ENCODE results near the gene EPHA1.

The EPHA1 gene

GRCh38 chr7:143390773-143391317, 17.8 kb downstream of the EPHA1 start:
- no peak overlapping the region for H3K27ac ChIP-seq
- TF ChIP-seq ZFX (IDR thresholded peaks at IDR 0.05; ENCODE audit: borderline replicate concordance): no peak
- TF ChIP-seq, protein P1, sequence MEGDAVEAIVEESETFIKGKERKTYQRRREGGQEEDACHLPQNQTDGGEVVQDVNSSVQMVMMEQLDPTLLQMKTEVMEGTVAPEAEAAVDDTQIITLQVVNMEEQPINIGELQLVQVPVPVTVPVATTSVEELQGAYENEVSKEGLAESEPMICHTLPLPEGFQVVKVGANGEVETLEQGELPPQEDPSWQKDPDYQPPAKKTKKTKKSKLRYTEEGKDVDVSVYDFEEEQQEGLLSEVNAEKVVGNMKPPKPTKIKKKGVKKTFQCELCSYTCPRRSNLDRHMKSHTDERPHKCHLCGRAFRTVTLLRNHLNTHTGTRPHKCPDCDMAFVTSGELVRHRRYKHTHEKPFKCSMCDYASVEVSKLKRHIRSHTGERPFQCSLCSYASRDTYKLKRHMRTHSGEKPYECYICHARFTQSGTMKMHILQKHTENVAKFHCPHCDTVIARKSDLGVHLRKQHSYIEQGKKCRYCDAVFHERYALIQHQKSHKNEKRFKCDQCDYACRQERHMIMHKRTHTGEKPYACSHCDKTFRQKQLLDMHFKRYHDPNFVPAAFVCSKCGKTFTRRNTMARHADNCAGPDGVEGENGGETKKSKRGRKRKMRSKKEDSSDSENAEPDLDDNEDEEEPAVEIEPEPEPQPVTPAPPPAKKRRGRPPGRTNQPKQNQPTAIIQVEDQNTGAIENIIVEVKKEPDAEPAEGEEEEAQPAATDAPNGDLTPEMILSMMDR (IDR thresholded peaks at IDR 0.05): no peak

- no peak overlapping the region for H3K27ac ChIP-seq
- no peak for TF ChIP-seq ZFX (IDR thresholded peaks at IDR 0.05; ENCODE audit: borderline replicate concordance)
- TF ChIP-seq, protein P1 (IDR thresholded peaks at IDR 0.05): no peak
These were observed 18.4 kb downstream of the EPHA1 start for GRCh38 chr7:143390104-143390772.

- no peak for TF ChIP-seq ZFX (IDR thresholded peaks at IDR 0.05; ENCODE audit: borderline replicate concordance)
- TF ChIP-seq, protein P1 (IDR thresholded peaks at IDR 0.05): no peak
- no peak overlapping the region for H3K27ac ChIP-seq
These were observed 19.1 kb downstream of the EPHA1 start for GRCh38 chr7:143389316-143390103.

- no peak for TF ChIP-seq ZFX (IDR thresholded peaks at IDR 0.05; ENCODE audit: borderline replicate concordance)
- TF ChIP-seq, protein P1 (IDR thresholded peaks at IDR 0.05): no peak
- no peak overlapping the region for H3K27ac ChIP-seq
These were observed 20.1 kb downstream of the EPHA1 start for GRCh38 chr7:143388491-143389101.

GRCh38 chr7:143388051-143388450, 20.6 kb downstream of the EPHA1 start:
- no peak overlapping the region for H3K27ac ChIP-seq

GRCh38 chr7:143387156-143387975, 21.3 kb downstream of the EPHA1 start:
- TF ChIP-seq ZFX (IDR thresholded peaks at IDR 0.05; ENCODE audit: borderline replicate concordance): no peak
- TF ChIP-seq, protein P1 (IDR thresholded peaks at IDR 0.05): 0 out of 2 replicates have a peak, but pooled peaks have one; percentile 6
- H3K27ac ChIP-seq: no peak overlapping the region

More at GRCh38 chr7:143388051-143388450, 20.6 kb downstream of the EPHA1 start:
- TF ChIP-seq, protein P1 (IDR thresholded peaks at IDR 0.05): no peak
- TF ChIP-seq ZFX (IDR thresholded peaks at IDR 0.05; ENCODE audit: borderline replicate concordance): no peak
